ENCODE measurements around the gene DYNC1I1. TPM values are rescaled to one million over a fixed set of nuclear protein-coding genes. Genes with fewer than 3 reads are reported as not detected.

Gene DYNC1I1
- total RNA-seq, 6 donors from 2014 or later: 0.46 to 3.1 (median 1.7) TPM; not detected in 1

GRCh38 chr7:95843286-95843685, 70.9 kb downstream of the DYNC1I1 start:
- Histone ChIP-seq H3K4me3 (no peak overlapping the region), H3K36me3 (no peaks in the 10 kb centered on the region), H3K9me3 (no peaks in the 10 kb centered on the region), H3K27me3 (no peaks in the 10 kb centered on the region), H3K27ac (no peak overlapping the region), H3K4me1 (no peaks in the 10 kb centered on the region)
- ATAC-seq (ENCODE audit: low FRiP score in 2 of 2): no peak
- WGBS, 2 donors: 76 to 81% methylated on average over 2 of the region's 2 CpGs
- DNase-seq: no peak
- TF ChIP-seq, protein P1, sequence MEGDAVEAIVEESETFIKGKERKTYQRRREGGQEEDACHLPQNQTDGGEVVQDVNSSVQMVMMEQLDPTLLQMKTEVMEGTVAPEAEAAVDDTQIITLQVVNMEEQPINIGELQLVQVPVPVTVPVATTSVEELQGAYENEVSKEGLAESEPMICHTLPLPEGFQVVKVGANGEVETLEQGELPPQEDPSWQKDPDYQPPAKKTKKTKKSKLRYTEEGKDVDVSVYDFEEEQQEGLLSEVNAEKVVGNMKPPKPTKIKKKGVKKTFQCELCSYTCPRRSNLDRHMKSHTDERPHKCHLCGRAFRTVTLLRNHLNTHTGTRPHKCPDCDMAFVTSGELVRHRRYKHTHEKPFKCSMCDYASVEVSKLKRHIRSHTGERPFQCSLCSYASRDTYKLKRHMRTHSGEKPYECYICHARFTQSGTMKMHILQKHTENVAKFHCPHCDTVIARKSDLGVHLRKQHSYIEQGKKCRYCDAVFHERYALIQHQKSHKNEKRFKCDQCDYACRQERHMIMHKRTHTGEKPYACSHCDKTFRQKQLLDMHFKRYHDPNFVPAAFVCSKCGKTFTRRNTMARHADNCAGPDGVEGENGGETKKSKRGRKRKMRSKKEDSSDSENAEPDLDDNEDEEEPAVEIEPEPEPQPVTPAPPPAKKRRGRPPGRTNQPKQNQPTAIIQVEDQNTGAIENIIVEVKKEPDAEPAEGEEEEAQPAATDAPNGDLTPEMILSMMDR (IDR thresholded peaks at IDR 0.05): no peak
- no peak for TF ChIP-seq POLR2A (IDR thresholded peaks at IDR 0.05)
- no peak for TF ChIP-seq EP300 (IDR thresholded peaks at IDR 0.05)
- no peak for TF ChIP-seq POLR2AphosphoS5 (IDR thresholded peaks at IDR 0.05)

DNA sequence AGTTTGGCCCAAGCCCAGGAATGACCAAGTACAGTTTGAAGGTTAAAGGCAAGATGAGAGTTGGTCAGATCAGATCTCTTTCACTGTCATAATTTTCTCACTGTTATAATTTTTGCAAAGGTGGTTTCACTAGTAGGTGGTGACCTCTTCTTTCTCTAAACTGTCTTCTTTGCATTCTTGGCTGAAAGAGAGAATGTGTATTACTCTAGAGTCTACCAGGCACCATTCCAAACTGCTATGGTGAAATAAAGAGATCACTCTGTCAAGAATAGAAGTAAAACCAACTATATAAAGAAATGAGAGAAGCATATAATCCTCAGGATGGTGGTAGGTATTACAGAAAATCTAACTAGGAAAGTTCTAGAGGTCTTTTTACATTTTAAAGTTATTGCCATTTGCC, 72.7 kb downstream of the DYNC1I1 start:
- no peaks in the 10 kb centered on the region for H3K36me3 ChIP-seq
- H3K9me3 ChIP-seq: no peaks in the 10 kb centered on the region
- H3K27me3 ChIP-seq: no peaks in the 10 kb centered on the region
- no peak overlapping the region for H3K4me3 ChIP-seq
- DNase-seq (no peak), ATAC-seq (ENCODE audit: low FRiP score in 2 of 2) (no peak)
- no peak overlapping the region for H3K27ac ChIP-seq
- TF ChIP-seq, protein P1 (IDR thresholded peaks at IDR 0.05): no peak
- no peak for TF ChIP-seq POLR2AphosphoS5 (IDR thresholded peaks at IDR 0.05)
- no peak for TF ChIP-seq EP300 (IDR thresholded peaks at IDR 0.05)
- H3K4me1 ChIP-seq: no peaks in the 10 kb centered on the region

DNA sequence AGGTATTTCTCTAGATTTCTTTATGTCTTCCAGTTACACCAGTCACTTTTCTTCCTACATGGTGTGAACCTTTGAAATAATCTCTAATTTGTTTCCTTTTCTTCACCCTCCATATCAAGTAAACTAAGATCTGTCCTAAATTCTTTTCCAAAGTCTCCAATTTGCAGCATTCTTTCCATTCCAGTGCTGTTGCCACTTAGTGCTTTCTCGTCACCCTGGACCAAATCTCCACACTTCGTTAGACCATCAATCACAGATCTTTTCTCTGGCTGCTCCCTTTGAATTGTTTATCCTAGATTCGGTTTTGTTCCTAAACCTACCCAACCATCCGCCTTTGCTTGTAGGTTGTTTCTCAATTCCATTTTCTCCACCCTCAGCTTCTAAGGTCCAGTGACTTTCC, 74.7 kb downstream of the DYNC1I1 start:
- TF ChIP-seq EP300 (IDR thresholded peaks at IDR 0.05) (no peak), POLR2AphosphoS5 (IDR thresholded peaks at IDR 0.05) (no peak), POLR2A (IDR thresholded peaks at IDR 0.05) (no peak)
- TF ChIP-seq, protein P1 (IDR thresholded peaks at IDR 0.05): no peak

DNA sequence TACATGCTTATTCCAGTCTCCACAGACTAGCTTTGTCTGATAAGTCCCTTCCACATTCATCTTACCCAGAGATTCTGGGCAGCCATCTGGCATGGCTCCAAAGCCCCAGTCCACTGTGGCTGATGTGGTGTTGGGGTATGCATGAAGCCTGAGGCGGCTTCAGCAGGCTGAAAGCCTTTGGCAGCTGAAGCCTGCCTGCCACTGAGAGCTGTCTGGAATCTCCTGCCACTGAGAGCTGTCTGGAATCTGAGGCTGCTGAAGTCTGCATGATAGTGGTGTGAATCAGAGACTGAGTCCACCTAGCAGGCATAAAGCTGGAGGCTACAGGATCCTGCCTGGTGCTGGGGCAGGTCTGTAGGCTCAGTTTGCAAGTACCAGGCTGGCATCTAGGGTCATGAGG, 87.1 kb downstream of the DYNC1I1 start:
- 73% methylated on average over 1 of the region's 1 CpG; no CpG with 5 or more reads in 1 of the 2 donors for WGBS, 2 donors

More for the DNA sequence above, 74.7 kb downstream of the DYNC1I1 start:
- Histone ChIP-seq H3K27me3 (no peaks in the 10 kb centered on the region), H3K27ac (no peak overlapping the region), H3K9me3 (no peaks in the 10 kb centered on the region), H3K36me3 (no peaks in the 10 kb centered on the region), H3K4me3 (no peak overlapping the region), H3K4me1 (no peaks in the 10 kb centered on the region)
- no peak for DNase-seq
- 55 to 56% methylated on average over 4 of the region's 4 CpGs for WGBS, 2 donors
- no peak for ATAC-seq (ENCODE audit: low FRiP score in 2 of 2)

DNA sequence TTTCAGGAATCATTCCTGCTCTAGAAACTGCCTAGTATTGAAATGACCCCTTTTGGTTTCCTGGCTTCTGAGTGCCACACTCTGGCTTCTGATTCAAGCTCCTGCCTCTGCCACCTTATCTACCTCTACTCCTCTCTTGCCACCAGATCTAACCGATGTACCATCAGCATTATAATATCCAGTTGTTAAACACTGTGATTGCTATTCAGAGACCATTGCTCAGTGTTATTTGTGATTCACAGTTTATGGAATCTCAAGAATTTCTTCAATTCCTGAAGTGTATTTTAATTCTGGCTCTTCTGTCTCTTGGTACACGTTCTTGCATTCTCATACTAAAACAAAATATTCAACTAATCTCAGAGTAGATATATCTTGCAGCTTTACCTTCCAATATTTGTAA, 88.7 kb downstream of the DYNC1I1 start:
- Histone ChIP-seq H3K27ac (no peak overlapping the region), H3K4me3 (no peak overlapping the region), H3K9me3 (peaks cover 0 to 4% (median 0%) of the 10 kb centered on the region in 4 donors), H3K4me1 (no peaks in the 10 kb centered on the region), H3K27me3 (no peaks in the 10 kb centered on the region), H3K36me3 (no peaks in the 10 kb centered on the region)
- no peak for DNase-seq
- no peak for ATAC-seq (ENCODE audit: low FRiP score in 2 of 2)
- 53 to 61% methylated on average over 2 of the region's 2 CpGs for WGBS, 2 donors
- no peak for TF ChIP-seq POLR2A (IDR thresholded peaks at IDR 0.05)
- TF ChIP-seq EP300 (IDR thresholded peaks at IDR 0.05): no peak
- TF ChIP-seq, protein P1 (IDR thresholded peaks at IDR 0.05): no peak
- no peak for TF ChIP-seq POLR2AphosphoS5 (IDR thresholded peaks at IDR 0.05)

More for the DNA sequence above, 87.1 kb downstream of the DYNC1I1 start:
- DNase-seq: no peak
- TF ChIP-seq, protein P1 (IDR thresholded peaks at IDR 0.05): no peak
- TF ChIP-seq POLR2AphosphoS5 (IDR thresholded peaks at IDR 0.05) (no peak), EP300 (IDR thresholded peaks at IDR 0.05) (no peak), POLR2A (IDR thresholded peaks at IDR 0.05) (no peak)
- H3K27ac ChIP-seq: no peak overlapping the region
- no peaks in the 10 kb centered on the region for H3K4me1 ChIP-seq
- H3K36me3 ChIP-seq: no peaks in the 10 kb centered on the region
- H3K27me3 ChIP-seq: no peaks in the 10 kb centered on the region
- H3K4me3 ChIP-seq: no peak overlapping the region
- peaks cover 0 to 4% (median 0%) of the 10 kb centered on the region in 4 donors for H3K9me3 ChIP-seq
- no peak for ATAC-seq (ENCODE audit: low FRiP score in 2 of 2)

Data from upper lobe of left lung (tissue), 6 donors.